Type B pancreatic cell (in vitro differentiated cells): ENCODE data around the gene HOXB8. TPM values are rescaled to one million over a fixed set of nuclear protein-coding genes. Genes with fewer than 3 reads are reported as not detected.

Experiments used
- DNase-seq: peaks from one replicate; pipeline ENCODE4 v3.0.0; 2021; ENCODE audit warnings: mixed read lengths; ENCODE audit not compliant: unreplicated experiment; ENCODE audit errors: extremely low spot score
- H3K27ac Mint-ChIP-seq: 2 replicates; pipeline ENCODE4 v1.8.0; 2021; ENCODE audit warnings: mild to moderate bottlenecking, mixed read lengths
- H3K27me3 Mint-ChIP-seq: 2 replicates; pipeline ENCODE4 v1.8.0; 2021; ENCODE audit warnings: mixed read lengths
- H3K36me3 Mint-ChIP-seq: 2 replicates; pipeline ENCODE4 v1.8.0; 2021; ENCODE audit warnings: mixed read lengths
- H3K4me1 Mint-ChIP-seq: one replicate; pipeline ENCODE4 v1.8.0; 2021; ENCODE audit warnings: mixed read lengths; ENCODE audit not compliant: unreplicated experiment
- H3K4me3 Mint-ChIP-seq: 2 replicates; pipeline ENCODE4 v1.8.0; 2021; ENCODE audit warnings: mild to moderate bottlenecking, mixed read lengths
- H3K9me3 Mint-ChIP-seq: 2 replicates; pipeline ENCODE4 v1.8.0; 2021; ENCODE audit warnings: mixed read lengths
- long read RNA-seq: library from polyadenylated mRNA; unstranded; transcript quantifications from one replicate; pipeline ENCODE4 v2.0.0, GENCODE V29; 2020
- total RNA-seq: library from RNA; stranded (reverse); gene quantifications from 2 replicates; pipeline ENCODE4 v1.2.1, GENCODE V29; 2021; ENCODE audit warnings: low replicate concordance
- TF ChIP-seq, protein P1 (sequence below): fragments of 200-600 bp; sonication (generic); conservative IDR thresholded peaks from 2 replicates; pipeline ENCODE4 v1.5.0; 2021; ENCODE audit warnings: antibody characterized with exemption, mild to moderate bottlenecking

The HOXB8 gene
- 16.0 and 17.1 TPM in 2 replicates for total RNA-seq
- long read RNA-seq = 0 reads

DNA sequence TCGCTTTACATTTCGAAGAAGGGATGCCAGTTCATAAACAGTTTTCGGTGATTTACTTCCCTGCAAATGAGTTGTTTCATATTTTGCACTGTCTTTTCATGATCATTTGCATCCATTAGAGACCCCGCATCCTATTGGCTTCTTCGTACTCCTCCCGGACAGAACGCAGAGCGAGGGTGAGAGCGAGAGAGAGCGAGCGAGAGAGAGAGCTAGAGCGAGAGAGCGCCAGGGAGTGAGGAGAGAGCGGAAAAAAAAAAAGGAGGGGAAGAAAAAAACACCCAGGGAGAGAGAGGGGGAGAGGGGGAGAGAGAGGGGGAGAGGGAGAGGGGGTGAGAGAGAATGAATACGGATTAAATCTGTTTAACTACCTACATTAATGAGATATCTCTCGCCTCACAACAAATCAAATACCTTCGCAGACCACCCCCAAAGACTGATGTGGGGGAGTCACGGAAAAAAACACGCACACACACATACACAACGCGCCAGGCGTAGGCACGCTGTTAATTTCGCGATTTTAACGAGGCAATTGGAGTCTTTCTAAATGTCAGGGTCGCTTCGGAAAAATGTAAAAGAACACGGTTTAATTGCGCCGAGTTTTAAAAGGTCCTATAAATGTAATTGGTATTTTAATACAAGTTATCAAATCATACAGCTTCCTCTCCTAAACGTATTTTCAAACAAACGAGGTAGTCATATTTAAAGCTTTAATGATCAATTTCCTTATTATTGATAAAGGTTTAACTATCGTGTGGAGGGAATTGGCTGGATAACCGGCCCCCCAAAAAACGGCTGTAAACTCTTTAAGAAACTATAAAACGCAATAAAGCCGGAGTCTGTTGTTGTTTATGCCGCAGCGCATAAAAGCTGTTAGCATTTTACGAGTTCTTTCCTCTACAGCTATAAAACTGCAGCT, at the start of gene HOXB8:
Gene HOXB8 (minus strand): TSS at position 246 of the 916 bp plus-strand sequence. CDS start 588 bp downstream, outside the sequence.
- peak within 1 kb of the TSS; percentile 58 for H3K27ac Mint-ChIP-seq
- H3K4me3 Mint-ChIP-seq = peak within 1 kb of the TSS; percentile 92
- H3K27me3 Mint-ChIP-seq = peaks cover 94% of the 10 kb centered on the region
- TF ChIP-seq, protein P1, sequence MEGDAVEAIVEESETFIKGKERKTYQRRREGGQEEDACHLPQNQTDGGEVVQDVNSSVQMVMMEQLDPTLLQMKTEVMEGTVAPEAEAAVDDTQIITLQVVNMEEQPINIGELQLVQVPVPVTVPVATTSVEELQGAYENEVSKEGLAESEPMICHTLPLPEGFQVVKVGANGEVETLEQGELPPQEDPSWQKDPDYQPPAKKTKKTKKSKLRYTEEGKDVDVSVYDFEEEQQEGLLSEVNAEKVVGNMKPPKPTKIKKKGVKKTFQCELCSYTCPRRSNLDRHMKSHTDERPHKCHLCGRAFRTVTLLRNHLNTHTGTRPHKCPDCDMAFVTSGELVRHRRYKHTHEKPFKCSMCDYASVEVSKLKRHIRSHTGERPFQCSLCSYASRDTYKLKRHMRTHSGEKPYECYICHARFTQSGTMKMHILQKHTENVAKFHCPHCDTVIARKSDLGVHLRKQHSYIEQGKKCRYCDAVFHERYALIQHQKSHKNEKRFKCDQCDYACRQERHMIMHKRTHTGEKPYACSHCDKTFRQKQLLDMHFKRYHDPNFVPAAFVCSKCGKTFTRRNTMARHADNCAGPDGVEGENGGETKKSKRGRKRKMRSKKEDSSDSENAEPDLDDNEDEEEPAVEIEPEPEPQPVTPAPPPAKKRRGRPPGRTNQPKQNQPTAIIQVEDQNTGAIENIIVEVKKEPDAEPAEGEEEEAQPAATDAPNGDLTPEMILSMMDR = no peak
- H3K36me3 Mint-ChIP-seq = no peaks in the 10 kb centered on the region
- no peaks in the 10 kb centered on the region for H3K9me3 Mint-ChIP-seq
- DNase-seq = no peak
- peaks cover 41% of the 10 kb centered on the region for H3K4me1 Mint-ChIP-seq

DNA sequence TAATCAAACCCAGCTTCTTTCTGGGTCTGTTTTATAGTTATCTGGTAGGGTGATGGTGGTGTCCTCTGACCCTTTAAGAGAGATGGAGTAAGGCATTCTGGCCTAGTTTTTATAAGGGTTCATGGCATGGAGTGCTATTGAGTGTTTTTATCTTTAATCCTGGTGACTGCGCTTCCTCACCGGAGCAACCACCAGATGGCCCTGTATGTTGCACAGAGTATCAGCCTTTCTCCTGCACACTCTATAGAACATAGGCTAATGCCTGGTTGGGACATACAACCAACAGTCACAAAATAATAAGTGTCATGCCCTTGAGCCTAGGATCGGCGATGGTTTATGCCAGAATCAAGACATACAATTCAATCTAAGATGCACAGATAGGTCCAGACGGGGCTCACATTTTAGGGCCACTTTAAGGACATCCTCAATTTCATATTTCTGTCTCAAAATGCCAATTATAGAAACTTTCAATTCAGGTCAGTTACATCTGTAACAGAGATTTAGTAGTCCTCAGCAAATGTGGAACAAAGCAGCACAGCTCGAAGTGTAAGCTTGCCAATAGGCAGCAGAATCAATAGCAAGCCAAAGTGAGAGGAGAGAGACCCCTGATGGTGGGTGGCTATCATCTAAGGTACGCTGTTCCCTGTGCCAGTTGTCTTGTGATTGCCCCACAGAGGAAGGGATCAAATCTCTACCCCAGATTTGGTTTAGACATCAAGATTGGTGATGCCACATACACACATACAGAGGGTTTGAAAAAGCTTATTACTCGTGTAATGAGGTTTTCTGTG, 48.2 kb upstream of the HOXB8 start:
- TF ChIP-seq, protein P1 = peak; percentile 25
- no peak for DNase-seq
- Mint-ChIP-seq H3K4me3 (no peak overlapping the region), H3K27me3 (peaks cover 65% of the 10 kb centered on the region), H3K27ac (no peak overlapping the region), H3K9me3 (no peaks in the 10 kb centered on the region), H3K36me3 (no peaks in the 10 kb centered on the region), H3K4me1 (no peaks in the 10 kb centered on the region)

DNA sequence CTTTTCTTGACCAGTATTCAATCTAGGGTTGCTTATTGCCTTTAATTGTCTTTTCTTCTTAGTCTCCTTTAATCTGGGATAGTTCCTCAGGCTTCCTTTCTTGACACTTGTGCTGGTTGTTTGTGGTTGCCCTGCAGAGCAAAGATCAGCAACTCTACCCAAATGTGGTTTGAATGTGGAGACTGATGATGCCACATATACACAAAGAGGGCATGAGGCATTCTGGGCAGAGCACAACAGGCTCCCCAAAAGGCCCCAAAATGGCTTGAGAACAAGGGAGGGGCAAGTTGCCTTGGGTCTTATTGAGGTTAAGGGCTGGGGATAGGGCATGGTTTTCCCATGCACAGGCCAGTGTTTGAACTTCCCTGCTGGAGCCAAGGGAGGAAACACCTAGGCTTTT, 40.8 kb upstream of the HOXB8 start:
- H3K27me3 Mint-ChIP-seq = peaks cover 75% of the 10 kb centered on the region
- no peaks in the 10 kb centered on the region for H3K9me3 Mint-ChIP-seq
- no peaks in the 10 kb centered on the region for H3K36me3 Mint-ChIP-seq
- TF ChIP-seq, protein P1 = no peak
- H3K27ac Mint-ChIP-seq = no peak overlapping the region
- no peaks in the 10 kb centered on the region for H3K4me1 Mint-ChIP-seq
- no peak for DNase-seq
- no peak overlapping the region for H3K4me3 Mint-ChIP-seq

DNA sequence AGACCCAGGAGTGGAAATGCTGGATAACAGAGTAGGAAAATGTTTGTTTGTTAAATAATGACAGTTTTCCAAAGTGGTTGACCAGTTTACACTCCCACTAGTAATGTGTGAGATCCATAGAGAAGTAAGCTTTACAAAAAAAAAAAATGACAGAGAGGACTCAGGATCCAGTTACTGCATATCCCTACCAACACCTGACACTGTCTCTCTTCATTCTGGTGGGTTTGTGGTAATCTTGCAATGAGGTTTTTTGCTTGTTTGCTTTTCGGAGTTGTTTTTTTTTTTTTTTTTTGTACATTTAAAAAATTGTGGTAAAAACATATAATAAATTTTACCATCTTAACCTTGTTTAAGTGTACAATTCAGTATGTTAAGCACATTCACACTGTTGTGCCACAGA, 34.6 kb upstream of the HOXB8 start:
- no peaks in the 10 kb centered on the region for H3K9me3 Mint-ChIP-seq
- no peak for DNase-seq
- no peak overlapping the region for H3K27ac Mint-ChIP-seq
- peaks cover 82% of the 10 kb centered on the region for H3K27me3 Mint-ChIP-seq
- H3K36me3 Mint-ChIP-seq = no peaks in the 10 kb centered on the region
- H3K4me3 Mint-ChIP-seq = no peak overlapping the region
- TF ChIP-seq, protein P1 = no peak
- peaks cover 4% of the 10 kb centered on the region for H3K4me1 Mint-ChIP-seq

DNA sequence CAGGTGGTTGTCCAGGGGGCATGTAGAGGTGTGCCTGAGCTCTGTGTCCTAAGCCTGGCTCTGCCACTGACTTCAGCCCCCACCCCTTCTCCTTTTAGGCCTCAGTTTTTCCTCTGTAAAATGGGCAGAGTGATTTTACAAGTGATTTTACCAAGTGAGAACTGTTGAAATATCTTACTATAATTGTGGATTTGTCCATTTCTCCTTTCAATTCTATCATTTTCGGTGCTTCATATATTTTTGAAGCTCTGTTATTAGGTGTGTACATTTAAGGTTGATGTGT, 32.8 kb upstream of the HOXB8 start:
- Mint-ChIP-seq H3K4me3 (peak overlapping the region; percentile 36), H3K36me3 (no peaks in the 10 kb centered on the region), H3K4me1 (peaks cover 4% of the 10 kb centered on the region), H3K27me3 (peaks cover 89% of the 10 kb centered on the region), H3K27ac (no peak overlapping the region), H3K9me3 (no peaks in the 10 kb centered on the region)
- DNase-seq = no peak
- TF ChIP-seq, protein P1 = no peak
